Measurements from ENCODE around the gene TRIM74.
A peak's percentile ranks its signal among the peaks of the same experiment; 100 is the strongest.
"Not testable (repeated sequence)": the region's sequence is repeated elsewhere in the genome, so short reads cannot be mapped to it uniquely, and the experiment has no call there.

The TRIM74 gene

GRCh38 chr7:72954563-72955198 is 14.6 kb downstream of the TRIM74 start:
- not testable (repeated sequence) for DNase-seq (ENCODE audit: low spot score)

GRCh38 chr7:72953901-72954562 is 15.2 kb downstream of the TRIM74 start:
- not testable (repeated sequence) for DNase-seq (ENCODE audit: low spot score)

GRCh38 chr7:72950432-72950831 is 18.8 kb downstream of the TRIM74 start:
- not testable (repeated sequence) for DNase-seq (ENCODE audit: low spot score)

GRCh38 chr7:72949686-72950085 is 19.6 kb downstream of the TRIM74 start:
- DNase-seq (ENCODE audit: low spot score) = not testable (repeated sequence)

GRCh38 chr7:72949276-72949675 is 20.0 kb downstream of the TRIM74 start:
- DNase-seq (ENCODE audit: low spot score) = not testable (repeated sequence)

GRCh38 chr7:72948714-72949113 is 20.6 kb downstream of the TRIM74 start:
- not testable (repeated sequence) for DNase-seq (ENCODE audit: low spot score)

- not testable (repeated sequence) for DNase-seq (ENCODE audit: low spot score)
Observed at GRCh38 chr7:72946130-72946745, 23.0 kb downstream of the TRIM74 start.

- not testable (repeated sequence) for DNase-seq (ENCODE audit: low spot score)
Observed at GRCh38 chr7:72945597-72945996, 23.7 kb downstream of the TRIM74 start.

GRCh38 chr7:72944937-72945336 is 24.3 kb downstream of the TRIM74 start:
- DNase-seq (ENCODE audit: low spot score) = not testable (repeated sequence)

GRCh38 chr7:72942956-72943355 is 26.3 kb downstream of the TRIM74 start:
- DNase-seq (ENCODE audit: low spot score) = not testable (repeated sequence)

GRCh38 chr7:72942022-72942705 is 27.1 kb downstream of the TRIM74 start:
- not testable (repeated sequence) for DNase-seq (ENCODE audit: low spot score)

GRCh38 chr7:72928216-72928615 is 41.0 kb downstream of the TRIM74 start:
- not testable (repeated sequence) for DNase-seq (ENCODE audit: low spot score)

GRCh38 chr7:72927791-72928190 is 41.5 kb downstream of the TRIM74 start:
- DNase-seq (ENCODE audit: low spot score) = not testable (repeated sequence)

- peak; percentile 27 for DNase-seq (ENCODE audit: low spot score)
Observed at GRCh38 chr7:72925546-72926120, 43.6 kb downstream of the TRIM74 start.

- peak; percentile 94 for DNase-seq (ENCODE audit: low spot score)
Observed at GRCh38 chr7:72924733-72925545, 44.3 kb downstream of the TRIM74 start, which contains the start of gene POM121. TSS of gene POM121 (plus strand) at chr7:72925095. CDS start at chr7:72925122, 27 bp downstream.

- DNase-seq (ENCODE audit: low spot score) = no peak
Observed at GRCh38 chr7:72924386-72924732, 44.9 kb downstream of the TRIM74 start.

- DNase-seq (ENCODE audit: low spot score) = no peak
Observed at GRCh38 chr7:72919256-72919775, 50.0 kb downstream of the TRIM74 start.

GRCh38 chr7:72914756-72915525 is 54.3 kb downstream of the TRIM74 start:
- peak; percentile 57 for DNase-seq (ENCODE audit: low spot score)

GRCh38 chr7:72913750-72914149 is 55.5 kb downstream of the TRIM74 start:
- DNase-seq (ENCODE audit: low spot score) = not testable (repeated sequence)

GRCh38 chr7:72911395-72911794 is 57.9 kb downstream of the TRIM74 start:
- DNase-seq (ENCODE audit: low spot score) = not testable (repeated sequence)
